Thyroid gland (tissue), 4 donors: ENCODE measurements around the gene FAM118A.

Experiments used
- POLR2A ChIP-seq, 2 donors: fragments of 450-650 bp; IDR thresholded peaks; one replicate each; pipeline ENCODE4 v1.6.1; 2017; ENCODE audit warnings: antibody characterized with exemption in 2 of 2, mild to moderate bottlenecking in 2 of 2, moderate library complexity in 1 of 2
- TF ChIP-seq, protein P1 (sequence below), 6 experiments: fragments of 200-600 bp in 3 of 6; fragments of 450-650 bp in 3 of 6; sonication (generic) in 3 of 6; IDR thresholded peaks; one replicate each; pipeline ENCODE4 v1.5.1; 2016 to 2019; ENCODE audit warnings: antibody characterized with exemption in 6 of 6, mild to moderate bottlenecking in 2 of 6, inconsistent platforms in 1 of 6, moderate library complexity in 1 of 6

- TF ChIP-seq, protein P1, sequence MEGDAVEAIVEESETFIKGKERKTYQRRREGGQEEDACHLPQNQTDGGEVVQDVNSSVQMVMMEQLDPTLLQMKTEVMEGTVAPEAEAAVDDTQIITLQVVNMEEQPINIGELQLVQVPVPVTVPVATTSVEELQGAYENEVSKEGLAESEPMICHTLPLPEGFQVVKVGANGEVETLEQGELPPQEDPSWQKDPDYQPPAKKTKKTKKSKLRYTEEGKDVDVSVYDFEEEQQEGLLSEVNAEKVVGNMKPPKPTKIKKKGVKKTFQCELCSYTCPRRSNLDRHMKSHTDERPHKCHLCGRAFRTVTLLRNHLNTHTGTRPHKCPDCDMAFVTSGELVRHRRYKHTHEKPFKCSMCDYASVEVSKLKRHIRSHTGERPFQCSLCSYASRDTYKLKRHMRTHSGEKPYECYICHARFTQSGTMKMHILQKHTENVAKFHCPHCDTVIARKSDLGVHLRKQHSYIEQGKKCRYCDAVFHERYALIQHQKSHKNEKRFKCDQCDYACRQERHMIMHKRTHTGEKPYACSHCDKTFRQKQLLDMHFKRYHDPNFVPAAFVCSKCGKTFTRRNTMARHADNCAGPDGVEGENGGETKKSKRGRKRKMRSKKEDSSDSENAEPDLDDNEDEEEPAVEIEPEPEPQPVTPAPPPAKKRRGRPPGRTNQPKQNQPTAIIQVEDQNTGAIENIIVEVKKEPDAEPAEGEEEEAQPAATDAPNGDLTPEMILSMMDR (IDR thresholded peaks at IDR 0.05), result no peak
- no peak for TF ChIP-seq POLR2A (IDR thresholded peaks at IDR 0.05)
These were observed 29.1 kb downstream of the FAM118A start for GRCh38 chr22:45338795-45339194.
